ENCODE data around the gene MTRF1L.

DNA sequence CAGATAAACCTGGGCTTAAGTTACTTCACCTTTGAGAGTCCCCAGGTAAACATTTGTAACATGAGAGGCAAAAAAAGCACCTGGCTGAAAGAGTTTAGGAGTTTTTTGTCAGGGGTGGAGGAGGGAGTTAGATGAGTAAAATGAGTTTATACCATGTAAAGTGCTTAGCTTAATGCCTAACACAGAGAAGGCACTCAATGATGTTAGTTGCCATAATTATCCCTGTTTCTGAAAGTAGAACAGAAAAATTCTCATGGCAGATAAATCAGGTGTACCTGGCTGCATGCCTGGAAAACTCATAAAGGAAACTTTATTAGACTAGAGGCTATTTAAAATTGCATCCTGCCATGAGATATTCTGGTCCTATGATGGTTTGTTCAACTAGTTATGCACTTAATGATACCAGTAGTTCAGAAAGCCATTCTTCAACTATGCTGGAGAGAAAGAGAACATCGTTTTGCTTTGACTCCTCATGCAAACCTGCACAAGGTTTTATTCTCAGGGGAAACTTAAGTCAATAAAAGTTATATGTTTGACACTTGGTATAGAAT, 60.1 kb downstream of the MTRF1L start:
- no peak for TF ChIP-seq POLR2A (IDR thresholded peaks at IDR 0.05)
- TF ChIP-seq CTCF (IDR thresholded peaks at IDR 0.05): no peak
- no peak for TF ChIP-seq EP300 (IDR thresholded peaks at IDR 0.05)
- no peak for TF ChIP-seq POLR2AphosphoS5 (IDR thresholded peaks at IDR 0.05)
